ENCODE data around the gene LPGAT1. TPM values are rescaled to one million over a fixed set of nuclear protein-coding genes. Genes with fewer than 3 reads are reported as not detected.

The LPGAT1 gene
- total RNA-seq, 1 experiment from 2014 or later: 41.7 TPM

DNA sequence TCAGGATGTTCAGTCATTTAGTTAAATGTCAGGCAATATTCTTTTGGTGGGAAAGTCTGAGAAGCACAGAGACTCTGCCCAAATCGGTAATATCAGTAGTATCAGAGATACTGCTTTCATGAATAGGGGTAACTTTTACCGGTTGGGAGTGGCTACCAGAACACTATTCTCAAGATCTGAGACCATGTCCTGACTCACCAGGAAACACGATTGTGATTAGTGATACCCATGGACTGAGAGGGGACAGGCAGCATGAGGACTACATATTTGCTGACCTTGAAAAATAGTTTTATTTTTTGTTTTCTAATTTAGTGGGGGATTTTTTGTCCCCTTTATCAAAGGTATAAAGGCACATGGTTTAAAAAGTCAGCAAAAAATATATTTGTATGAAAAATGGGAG, 79.1 kb downstream of the LPGAT1 start:
- intact Hi-C loops (cut with micrococcal nuclease): no loop called here
- no peak for TF ChIP-seq EZH2phosphoT487 (IDR thresholded peaks at IDR 0.05; ENCODE audit: borderline replicate concordance, low read length)

DNA sequence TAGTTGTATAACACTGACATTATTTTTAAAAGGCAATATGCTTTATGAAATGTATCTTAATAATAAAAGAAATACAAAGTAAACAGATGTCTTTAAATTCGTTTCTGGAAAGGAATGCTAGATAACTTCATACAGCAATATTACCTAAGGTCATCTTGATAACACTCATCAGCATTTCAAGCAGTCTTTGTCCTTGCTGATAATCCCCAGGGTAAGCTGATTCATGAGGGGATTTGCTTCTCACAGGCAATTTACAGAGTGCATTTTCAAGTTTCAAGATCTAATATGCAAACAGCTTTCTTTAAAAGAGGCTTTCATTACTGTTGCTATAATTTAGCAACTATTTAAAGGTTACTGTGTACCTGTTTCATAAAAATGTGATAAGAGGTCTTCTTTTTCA, 80.0 kb downstream of the LPGAT1 start:
- intact Hi-C loops (cut with micrococcal nuclease): no loop called here
- BruUV-seq (replicated peaks): no TSS peak
- H3K9me2 ChIP-seq (replicated peaks; ENCODE audit: low read length): no peaks in the 10 kb centered on the region
- no peak overlapping the region for H2AFZ ChIP-seq (ENCODE audit: low read length)
- H3K79me2 ChIP-seq (ENCODE audit: low read length): no peaks in the 10 kb centered on the region
- ChIA-PET CTCF (no interaction called here), POLR2A (ENCODE audit: unreplicated experiment) (interaction anchor here (0.7 kb wide), 1 partner anchor 895 kb away, joined by 3 read pairs; no protein-coding TSS in a partner anchor)
- no peak overlapping the region for H3K4me3 ChIP-seq (ENCODE audit: low read length)
- TF ChIP-seq, protein P1, sequence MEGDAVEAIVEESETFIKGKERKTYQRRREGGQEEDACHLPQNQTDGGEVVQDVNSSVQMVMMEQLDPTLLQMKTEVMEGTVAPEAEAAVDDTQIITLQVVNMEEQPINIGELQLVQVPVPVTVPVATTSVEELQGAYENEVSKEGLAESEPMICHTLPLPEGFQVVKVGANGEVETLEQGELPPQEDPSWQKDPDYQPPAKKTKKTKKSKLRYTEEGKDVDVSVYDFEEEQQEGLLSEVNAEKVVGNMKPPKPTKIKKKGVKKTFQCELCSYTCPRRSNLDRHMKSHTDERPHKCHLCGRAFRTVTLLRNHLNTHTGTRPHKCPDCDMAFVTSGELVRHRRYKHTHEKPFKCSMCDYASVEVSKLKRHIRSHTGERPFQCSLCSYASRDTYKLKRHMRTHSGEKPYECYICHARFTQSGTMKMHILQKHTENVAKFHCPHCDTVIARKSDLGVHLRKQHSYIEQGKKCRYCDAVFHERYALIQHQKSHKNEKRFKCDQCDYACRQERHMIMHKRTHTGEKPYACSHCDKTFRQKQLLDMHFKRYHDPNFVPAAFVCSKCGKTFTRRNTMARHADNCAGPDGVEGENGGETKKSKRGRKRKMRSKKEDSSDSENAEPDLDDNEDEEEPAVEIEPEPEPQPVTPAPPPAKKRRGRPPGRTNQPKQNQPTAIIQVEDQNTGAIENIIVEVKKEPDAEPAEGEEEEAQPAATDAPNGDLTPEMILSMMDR (conservative IDR thresholded peaks at IDR 0.05; ENCODE audit: low read depth, low read length): no peak
- no peak for TF ChIP-seq EZH2 (IDR thresholded peaks at IDR 0.05; ENCODE audit: low read length, unreplicated experiment)
- no peak for TF ChIP-seq EZH2phosphoT487 (IDR thresholded peaks at IDR 0.05; ENCODE audit: borderline replicate concordance, low read length)
- no peak for DNase-seq
- H3K9ac ChIP-seq (ENCODE audit: low read length): no peak overlapping the region
- H3K27me3 ChIP-seq (ENCODE audit: low read length): no peaks in the 10 kb centered on the region
- H3K4me1 ChIP-seq (ENCODE audit: insufficient read depth, low read length): no peaks in the 10 kb centered on the region
- no peaks in the 10 kb centered on the region for H3K9me3 ChIP-seq (ENCODE audit: low read length)
- H3F3A ChIP-seq (ENCODE audit: low read length, unreplicated experiment): no peaks in the 10 kb centered on the region
- H4K20me1 ChIP-seq (ENCODE audit: low read length): no peaks in the 10 kb centered on the region
- no peak for ATAC-seq
- no peak overlapping the region for H3K4me2 ChIP-seq (ENCODE audit: low read length)
- H3K36me3 ChIP-seq (ENCODE audit: low read depth, low read length): no peaks in the 10 kb centered on the region; the same call in 1 of the 2 replicates
- no peak overlapping the region for H3K27ac ChIP-seq (ENCODE audit: low read length)

More for the DNA sequence above, 79.1 kb downstream of the LPGAT1 start:
- DNase-seq: no peak
- no peaks in the 10 kb centered on the region for H3K4me1 ChIP-seq (ENCODE audit: insufficient read depth, low read length)
- H2AFZ ChIP-seq (ENCODE audit: low read length): no peak overlapping the region
- no peak for ATAC-seq
- BruUV-seq (replicated peaks): no TSS peak
- no peaks in the 10 kb centered on the region for H3K79me2 ChIP-seq (ENCODE audit: low read length)
- H3K4me3 ChIP-seq (ENCODE audit: low read length): no peak overlapping the region
- H3F3A ChIP-seq (ENCODE audit: low read length, unreplicated experiment): no peaks in the 10 kb centered on the region
- H3K9me3 ChIP-seq (ENCODE audit: low read length): no peaks in the 10 kb centered on the region
- H3K36me3 ChIP-seq (ENCODE audit: low read depth, low read length): no peaks in the 10 kb centered on the region; the same call in 1 of the 2 replicates
- H4K20me1 ChIP-seq (ENCODE audit: low read length): no peaks in the 10 kb centered on the region
- no peak overlapping the region for H3K27ac ChIP-seq (ENCODE audit: low read length)
- H3K4me2 ChIP-seq (ENCODE audit: low read length): no peak overlapping the region
- POLR2A ChIA-PET (ENCODE audit: unreplicated experiment): no interaction called here
- no peaks in the 10 kb centered on the region for H3K9me2 ChIP-seq (replicated peaks; ENCODE audit: low read length)
- H3K9ac ChIP-seq (ENCODE audit: low read length): no peak overlapping the region
- no peaks in the 10 kb centered on the region for H3K27me3 ChIP-seq (ENCODE audit: low read length)
- CTCF ChIA-PET: no interaction called here

- ChIA-PET POLR2A (ENCODE audit: unreplicated experiment) (no interaction called here), CTCF (no interaction called here)
- H3K9me3 ChIP-seq (ENCODE audit: low read length): no peaks in the 10 kb centered on the region
- H3K79me2 ChIP-seq (ENCODE audit: low read length): no peaks in the 10 kb centered on the region
- no peaks in the 10 kb centered on the region for H3K27me3 ChIP-seq (ENCODE audit: low read length)
- TF ChIP-seq, protein P1 (conservative IDR thresholded peaks at IDR 0.05; ENCODE audit: low read depth, low read length): no peak
- no peak for TF ChIP-seq EZH2phosphoT487 (IDR thresholded peaks at IDR 0.05; ENCODE audit: borderline replicate concordance, low read length)
- TF ChIP-seq EZH2 (IDR thresholded peaks at IDR 0.05; ENCODE audit: low read length, unreplicated experiment): no peak
- BruUV-seq (replicated peaks): no TSS peak
- H2AFZ ChIP-seq (ENCODE audit: low read length): no peak overlapping the region
- no peak for ATAC-seq
- no peaks in the 10 kb centered on the region; the same call in 1 of the 2 replicates for H3K36me3 ChIP-seq (ENCODE audit: low read depth, low read length)
- H3K9ac ChIP-seq (ENCODE audit: low read length): no peak overlapping the region
- no peak overlapping the region for H3K27ac ChIP-seq (ENCODE audit: low read length)
- no peak for DNase-seq
- no peaks in the 10 kb centered on the region for H3K9me2 ChIP-seq (replicated peaks; ENCODE audit: low read length)
- no peak overlapping the region for H3K4me3 ChIP-seq (ENCODE audit: low read length)
- no peak overlapping the region for H3K4me2 ChIP-seq (ENCODE audit: low read length)
- H3K4me1 ChIP-seq (ENCODE audit: insufficient read depth, low read length): no peaks in the 10 kb centered on the region
- H4K20me1 ChIP-seq (ENCODE audit: low read length): no peaks in the 10 kb centered on the region
- intact Hi-C loops (cut with micrococcal nuclease): no loop called here
- no peaks in the 10 kb centered on the region for H3F3A ChIP-seq (ENCODE audit: low read length, unreplicated experiment)
Measured at GRCh38 chr1:211749251-211749650, 81.3 kb downstream of the LPGAT1 start.

All from PC-3 (cell line).